HG03558 (cell line): ENCODE data around the gene RGSL1.
"Not testable (repeated sequence)": the region's sequence is repeated elsewhere in the genome, so short reads cannot be mapped to it uniquely, and the experiment has no call there.

Experiments
- ATAC-seq: cut with Tn5 transposase; IDR thresholded peaks from one replicate; pipeline ENCODE4 v1.9.1; 2021; ENCODE audit warnings: moderate number of reproducible peaks; ENCODE audit not compliant: unreplicated experiment; ENCODE audit errors: extremely low read depth

The RGSL1 gene

GRCh38 chr1:182527680-182528079, 77.7 kb downstream of the RGSL1 start:
- ATAC-seq: no peak

- ATAC-seq: not testable (repeated sequence)
Measured at GRCh38 chr1:182528206-182528605, 78.3 kb downstream of the RGSL1 start.

GRCh38 chr1:182533896-182534295, 84.0 kb downstream of the RGSL1 start:
- ATAC-seq: no peak

GRCh38 chr1:182549346-182549745, 99.4 kb downstream of the RGSL1 start:
- no peak for ATAC-seq

- no peak for ATAC-seq
Measured at GRCh38 chr1:182549811-182550210, 99.9 kb downstream of the RGSL1 start.

- ATAC-seq: no peak
Measured at GRCh38 chr1:182552527-182552926, 102.6 kb downstream of the RGSL1 start.

- ATAC-seq: no peak
Measured at GRCh38 chr1:182555493-182555892, 105.5 kb downstream of the RGSL1 start.

GRCh38 chr1:182556279-182556678, 106.3 kb downstream of the RGSL1 start:
- ATAC-seq: no peak

GRCh38 chr1:182560392-182560984, 110.5 kb downstream of the RGSL1 start:
- no peak for ATAC-seq

- ATAC-seq: no peak
Measured at GRCh38 chr1:182561456-182561855, 111.5 kb downstream of the RGSL1 start.

GRCh38 chr1:182563095-182563494, 113.1 kb downstream of the RGSL1 start:
- no peak for ATAC-seq

- ATAC-seq: no peak
Measured at GRCh38 chr1:182564406-182565004, 114.6 kb downstream of the RGSL1 start.

GRCh38 chr1:182565537-182565936, 115.6 kb downstream of the RGSL1 start:
- no peak for ATAC-seq

GRCh38 chr1:182567629-182568028, 117.7 kb downstream of the RGSL1 start:
- ATAC-seq: no peak

- no peak for ATAC-seq
Measured at GRCh38 chr1:182568647-182569284, 118.8 kb downstream of the RGSL1 start.

GRCh38 chr1:182569939-182570610, 120.1 kb downstream of the RGSL1 start:
- ATAC-seq: no peak

- no peak for ATAC-seq
Measured at GRCh38 chr1:182570611-182570970, 120.6 kb downstream of the RGSL1 start.

GRCh38 chr1:182574156-182574555, 124.2 kb downstream of the RGSL1 start:
- ATAC-seq: no peak

GRCh38 chr1:182575540-182576149, 125.7 kb downstream of the RGSL1 start:
- no peak for ATAC-seq

- ATAC-seq: no peak
Measured at GRCh38 chr1:182580736-182581135, 130.8 kb downstream of the RGSL1 start.

GRCh38 chr1:182584746-182585145, 134.8 kb downstream of the RGSL1 start:
- ATAC-seq: no peak
